Epithelial cell of esophagus (primary cell): ENCODE data around the gene SARDH.

Source experiments
- DNase-seq: peaks from one replicate; pipeline ENCODE4 v3.0.0; 2010; ENCODE audit warnings: low read depth
- H3K4me3 ChIP-seq: 2 replicates; pipeline ENCODE4 v1.5.1; 2011; ENCODE audit warnings: mild to moderate bottlenecking, low read length, control low read depth
- CTCF ChIP-seq: IDR thresholded peaks from 2 replicates; pipeline ENCODE4 v1.5.1; 2011; ENCODE audit warnings: low read depth, mild to moderate bottlenecking, low read length, control low read depth, inconsistent platforms; ENCODE audit not compliant: insufficient read depth; ENCODE audit errors: missing control alignments

Gene SARDH

GRCh38 chr9:133715295-133715865 lies 22.8 kb downstream of the SARDH start:
- TF ChIP-seq CTCF: no peak
- DNase-seq: no peak
- no peak overlapping the region for H3K4me3 ChIP-seq

GRCh38 chr9:133714606-133715294 lies 23.4 kb downstream of the SARDH start:
- DNase-seq: no peak
- no peak for TF ChIP-seq CTCF
- H3K4me3 ChIP-seq: no peak overlapping the region

- DNase-seq: no peak
- H3K4me3 ChIP-seq: no peak overlapping the region
- no peak for TF ChIP-seq CTCF
Observed at GRCh38 chr9:133713960-133714495, 24.1 kb downstream of the SARDH start.

GRCh38 chr9:133713150-133713959 lies 24.8 kb downstream of the SARDH start:
- no peak for DNase-seq
- TF ChIP-seq CTCF: no peak
- no peak overlapping the region for H3K4me3 ChIP-seq

GRCh38 chr9:133712221-133713100 lies 25.7 kb downstream of the SARDH start:
- no peak overlapping the region for H3K4me3 ChIP-seq
- TF ChIP-seq CTCF: no peak
- no peak for DNase-seq

GRCh38 chr9:133711428-133712220 lies 26.5 kb downstream of the SARDH start:
- TF ChIP-seq CTCF: no peak
- peak; percentile 23 for DNase-seq

More at GRCh38 chr9:133711428-133712220, 26.5 kb downstream of the SARDH start:
- H3K4me3 ChIP-seq: no peak overlapping the region
